ACC112 (cell line): ENCODE data around the gene IHH.

Experiments used
- H2AFZ ChIP-seq: fragments of 200-600 bp; sonication (generic); one replicate; pipeline ENCODE4 v1.6.0; 2017; ENCODE audit warnings: antibody characterized with exemption, low read length; ENCODE audit not compliant: unreplicated experiment
- H3K27ac ChIP-seq: fragments of 200-600 bp; sonication (generic); 2 replicates; pipeline ENCODE4 v1.5.1; 2014; ENCODE audit warnings: low read depth, mild to moderate bottlenecking, antibody characterized with exemption, low read length, moderate library complexity
- H3K27me3 ChIP-seq: fragments of 200-600 bp; sonication (generic); 2 replicates; pipeline ENCODE4 v1.6.1; 2014; ENCODE audit warnings: mild to moderate bottlenecking, antibody characterized with exemption, low read length, moderate library complexity, mixed read lengths; ENCODE audit not compliant: insufficient read depth
- H3K36me3 ChIP-seq: fragments of 200-600 bp; sonication (generic); 2 replicates; pipeline ENCODE4 v1.6.1; 2016; ENCODE audit warnings: mild to moderate bottlenecking, antibody characterized with exemption, low read length, moderate library complexity, mixed read lengths; ENCODE audit not compliant: insufficient read depth
- H3K4me1 ChIP-seq: fragments of 200-600 bp; sonication (generic); one replicate; pipeline ENCODE4 v1.6.1; 2016; ENCODE audit warnings: low read length, mixed read lengths; ENCODE audit not compliant: insufficient read depth, unreplicated experiment, control insufficient read depth
- H3K4me3 ChIP-seq: fragments of 200-600 bp; sonication (generic); 2 replicates; pipeline ENCODE4 v1.5.1; 2014; ENCODE audit warnings: mild to moderate bottlenecking, low read depth, low read length
- H3K79me2 ChIP-seq: fragments of 200-600 bp; sonication (generic); one replicate; pipeline ENCODE4 v1.6.0; 2016; ENCODE audit warnings: low read length; ENCODE audit not compliant: control insufficient read depth, unreplicated experiment, insufficient read depth

The IHH gene

GRCh38 chr2:219089330-219089729 lies 28.6 kb upstream of the IHH start:
- H2AFZ ChIP-seq: no peak overlapping the region
- H3K36me3 ChIP-seq: no peaks in the 10 kb centered on the region
- no peak overlapping the region for H3K27ac ChIP-seq
- H3K4me1 ChIP-seq: no peaks in the 10 kb centered on the region
- H3K27me3 ChIP-seq: no peaks in the 10 kb centered on the region
- H3K79me2 ChIP-seq: no peaks in the 10 kb centered on the region
- no peak overlapping the region for H3K4me3 ChIP-seq

- Histone ChIP-seq H3K27me3 (no peaks in the 10 kb centered on the region), H3K4me1 (no peaks in the 10 kb centered on the region), H2AFZ (no peak overlapping the region), H3K4me3 (no peak overlapping the region), H3K27ac (no peak overlapping the region), H3K36me3 (no peaks in the 10 kb centered on the region), H3K79me2 (no peaks in the 10 kb centered on the region)
Measured at GRCh38 chr2:219087848-219088247, 27.1 kb upstream of the IHH start.

- no peak overlapping the region for H3K4me3 ChIP-seq
- H3K36me3 ChIP-seq: no peaks in the 10 kb centered on the region
- H3K27me3 ChIP-seq: no peaks in the 10 kb centered on the region
- no peak overlapping the region for H3K27ac ChIP-seq
- H3K79me2 ChIP-seq: no peaks in the 10 kb centered on the region
- H2AFZ ChIP-seq: no peak overlapping the region
- no peaks in the 10 kb centered on the region for H3K4me1 ChIP-seq
Measured at GRCh38 chr2:219087361-219087760, 26.6 kb upstream of the IHH start.

GRCh38 chr2:219086196-219086595 lies 25.5 kb upstream of the IHH start:
- no peak overlapping the region for H3K27ac ChIP-seq
- no peaks in the 10 kb centered on the region for H3K27me3 ChIP-seq
- H3K36me3 ChIP-seq: no peaks in the 10 kb centered on the region
- no peak overlapping the region for H3K4me3 ChIP-seq
- H3K4me1 ChIP-seq: no peaks in the 10 kb centered on the region
- no peak overlapping the region for H2AFZ ChIP-seq
- no peaks in the 10 kb centered on the region for H3K79me2 ChIP-seq

- H3K36me3 ChIP-seq: no peaks in the 10 kb centered on the region
- H3K4me3 ChIP-seq: no peak overlapping the region
- H3K79me2 ChIP-seq: no peaks in the 10 kb centered on the region
- H3K27ac ChIP-seq: no peak overlapping the region
- H3K4me1 ChIP-seq: no peaks in the 10 kb centered on the region
- H3K27me3 ChIP-seq: no peaks in the 10 kb centered on the region
- H2AFZ ChIP-seq: no peak overlapping the region
Measured at GRCh38 chr2:219084791-219085190, 24.1 kb upstream of the IHH start.

- H3K27ac ChIP-seq: no peak overlapping the region
- H2AFZ ChIP-seq: no peak overlapping the region
- H3K4me3 ChIP-seq: no peak overlapping the region
- no peaks in the 10 kb centered on the region for H3K27me3 ChIP-seq
- no peaks in the 10 kb centered on the region for H3K36me3 ChIP-seq
- H3K79me2 ChIP-seq: no peaks in the 10 kb centered on the region
- H3K4me1 ChIP-seq: no peaks in the 10 kb centered on the region
Measured at GRCh38 chr2:219082332-219082958, 21.7 kb upstream of the IHH start.

- Histone ChIP-seq H2AFZ (no peak overlapping the region), H3K27me3 (no peaks in the 10 kb centered on the region), H3K79me2 (no peaks in the 10 kb centered on the region), H3K4me1 (no peaks in the 10 kb centered on the region), H3K36me3 (peaks cover 2% of the 10 kb centered on the region; the same call in 1 of the 2 replicates), H3K27ac (no peak overlapping the region), H3K4me3 (no peak overlapping the region)
Measured at GRCh38 chr2:219081701-219082331, 21.1 kb upstream of the IHH start.

- no peak overlapping the region for H3K27ac ChIP-seq
- H3K4me3 ChIP-seq: no peak overlapping the region
- H3K36me3 ChIP-seq: peaks cover 4% of the 10 kb centered on the region; the same call in 1 of the 2 replicates
- H3K4me1 ChIP-seq: no peaks in the 10 kb centered on the region
- H2AFZ ChIP-seq: no peak overlapping the region
- H3K79me2 ChIP-seq: no peaks in the 10 kb centered on the region
- no peaks in the 10 kb centered on the region for H3K27me3 ChIP-seq
Measured at GRCh38 chr2:219081096-219081495, 20.4 kb upstream of the IHH start.

- H3K4me1 ChIP-seq: no peaks in the 10 kb centered on the region
- no peak overlapping the region for H3K4me3 ChIP-seq
- no peaks in the 10 kb centered on the region for H3K27me3 ChIP-seq
- no peak overlapping the region for H2AFZ ChIP-seq
- no peaks in the 10 kb centered on the region for H3K79me2 ChIP-seq
- H3K27ac ChIP-seq: no peak overlapping the region
- peaks cover 4% of the 10 kb centered on the region; the same call in 1 of the 2 replicates for H3K36me3 ChIP-seq
Measured at GRCh38 chr2:219079417-219079816, 18.7 kb upstream of the IHH start.

GRCh38 chr2:219078951-219079350 lies 18.2 kb upstream of the IHH start:
- Histone ChIP-seq H3K79me2 (no peaks in the 10 kb centered on the region), H3K27me3 (no peaks in the 10 kb centered on the region), H2AFZ (no peak overlapping the region), H3K4me3 (no peak overlapping the region), H3K36me3 (peaks cover 4% of the 10 kb centered on the region; the same call in 1 of the 2 replicates), H3K4me1 (no peaks in the 10 kb centered on the region), H3K27ac (no peak overlapping the region)

- Histone ChIP-seq H3K36me3 (peaks cover 4% of the 10 kb centered on the region; the same call in 1 of the 2 replicates), H3K27me3 (no peaks in the 10 kb centered on the region), H3K4me3 (no peak overlapping the region)
Measured at GRCh38 chr2:219078126-219078525, 17.4 kb upstream of the IHH start.

More at GRCh38 chr2:219078126-219078525, 17.4 kb upstream of the IHH start:
- Histone ChIP-seq H3K79me2 (no peaks in the 10 kb centered on the region), H3K27ac (no peak overlapping the region), H3K4me1 (no peaks in the 10 kb centered on the region), H2AFZ (no peak overlapping the region)
